ENCODE measurements around the gene FOXS1. TPM values are rescaled to one million over a fixed set of nuclear protein-coding genes. Genes with fewer than 3 reads are reported as not detected.

FOXS1 gene
- total RNA-seq, 4 donors from 2014 or later, result 3.0 to 11.8 (median 8.0) TPM

GRCh38 chr20:31869942-31870725, 24.7 kb upstream of the FOXS1 start, which contains the start of the genes DUSP15 and TTLL9:
TSS of gene DUSP15 (minus strand) at chr20:31870527. CDS start at chr20:31870337, 190 bp downstream.
TSS of gene TTLL9 (plus strand) at chr20:31870634. CDS start at chr20:31871127, 493 bp downstream.
- Histone ChIP-seq H3K4me1 (peaks cover 0 to 26% (median 15%) of the 10 kb centered on the region in 4 donors), H3K9me3 (no peaks in the 10 kb centered on the region), H3K36me3 (peaks cover 0 to 4% (median 0%) of the 10 kb centered on the region in 3 donors), H3K27me3 (no peaks in the 10 kb centered on the region), H3K27ac (peak within 1 kb of the TSS; percentile 81 to 89 (median 86)), H3K4me3 (peak within 1 kb of the TSS; percentile 57 to 80 (median 66))
- peak; percentile 29 to 30 for DNase-seq (ENCODE audit: low spot score in 2 of 2)
- TF ChIP-seq EP300 (IDR thresholded peaks at IDR 0.05) (peak in 1 of 2 donors; percentile 30), POLR2A (IDR thresholded peaks at IDR 0.05) (peak; percentile 27 to 33), CTCF (IDR thresholded peaks at IDR 0.05) (peak in 2 of 5 experiments; percentile 8 to 13)
- WGBS, 2 donors, result 1 to 2% methylated on average over 30 to 60 of the region's 80 CpGs

GRCh38 chr20:31869673-31869941, 24.2 kb upstream of the FOXS1 start:
- Histone ChIP-seq H3K27ac (peak overlapping the region; percentile 81 to 89 (median 86)), H3K27me3 (no peaks in the 10 kb centered on the region), H3K36me3 (peaks cover 0 to 4% (median 0%) of the 10 kb centered on the region in 3 donors), H3K4me1 (peaks cover 0 to 26% (median 15%) of the 10 kb centered on the region in 4 donors), H3K9me3 (no peaks in the 10 kb centered on the region), H3K4me3 (peak overlapping the region; percentile 57 to 80 (median 66))
- DNase-seq (ENCODE audit: low spot score in 2 of 2), result no peak
- TF ChIP-seq CTCF (IDR thresholded peaks at IDR 0.05) (no peak), EP300 (IDR thresholded peaks at IDR 0.05) (no peak), POLR2A (IDR thresholded peaks at IDR 0.05) (no peak)
- WGBS, 2 donors, result 3 to 8% methylated on average over 1 of the region's 1 CpG

GRCh38 chr20:31868853-31869672, 23.7 kb upstream of the FOXS1 start:
- peak overlapping the region; percentile 57 to 80 (median 66) for H3K4me3 ChIP-seq
- peaks cover 0 to 9% (median 0%) of the 10 kb centered on the region in 3 donors for H3K36me3 ChIP-seq
- 59 to 64% methylated on average over 9 to 11 of the region's 12 CpGs for WGBS, 2 donors
- peak overlapping the region; percentile 81 to 89 (median 86) for H3K27ac ChIP-seq
- no peaks in the 10 kb centered on the region for H3K27me3 ChIP-seq
- peaks cover 0 to 26% (median 15%) of the 10 kb centered on the region in 4 donors for H3K4me1 ChIP-seq
- no peak for DNase-seq (ENCODE audit: low spot score in 2 of 2)
- no peak for TF ChIP-seq CTCF (IDR thresholded peaks at IDR 0.05)
- no peaks in the 10 kb centered on the region for H3K9me3 ChIP-seq

GRCh38 chr20:31866221-31866620, 20.8 kb upstream of the FOXS1 start:
- WGBS, 2 donors, result 64 to 67% methylated on average over 3 of the region's 3 CpGs
- no peak for TF ChIP-seq EP300 (IDR thresholded peaks at IDR 0.05)
- no peak for TF ChIP-seq POLR2A (IDR thresholded peaks at IDR 0.05)
- no peak for TF ChIP-seq CTCF (IDR thresholded peaks at IDR 0.05)
- no peak overlapping the region for H3K4me3 ChIP-seq
- no peak for DNase-seq (ENCODE audit: low spot score in 2 of 2)
- H3K27me3 ChIP-seq, result no peaks in the 10 kb centered on the region
- no peaks in the 10 kb centered on the region for H3K9me3 ChIP-seq
- H3K4me1 ChIP-seq, result peaks cover 0 to 31% (median 20%) of the 10 kb centered on the region in 4 donors
- peaks cover 0 to 19% (median 0%) of the 10 kb centered on the region in 3 donors for H3K36me3 ChIP-seq
- H3K27ac ChIP-seq, result no peak overlapping the region

Data from tibial nerve (tissue), 4 donors.